HG02642 (cell line): ENCODE data around the gene FLAD1.

Experiments used
- ATAC-seq: cut with Tn5 transposase; IDR thresholded peaks from one replicate; pipeline ENCODE4 v1.9.1; 2021; ENCODE audit warnings: mild to moderate bottlenecking; ENCODE audit not compliant: unreplicated experiment, poor library complexity

FLAD1 gene

DNA sequence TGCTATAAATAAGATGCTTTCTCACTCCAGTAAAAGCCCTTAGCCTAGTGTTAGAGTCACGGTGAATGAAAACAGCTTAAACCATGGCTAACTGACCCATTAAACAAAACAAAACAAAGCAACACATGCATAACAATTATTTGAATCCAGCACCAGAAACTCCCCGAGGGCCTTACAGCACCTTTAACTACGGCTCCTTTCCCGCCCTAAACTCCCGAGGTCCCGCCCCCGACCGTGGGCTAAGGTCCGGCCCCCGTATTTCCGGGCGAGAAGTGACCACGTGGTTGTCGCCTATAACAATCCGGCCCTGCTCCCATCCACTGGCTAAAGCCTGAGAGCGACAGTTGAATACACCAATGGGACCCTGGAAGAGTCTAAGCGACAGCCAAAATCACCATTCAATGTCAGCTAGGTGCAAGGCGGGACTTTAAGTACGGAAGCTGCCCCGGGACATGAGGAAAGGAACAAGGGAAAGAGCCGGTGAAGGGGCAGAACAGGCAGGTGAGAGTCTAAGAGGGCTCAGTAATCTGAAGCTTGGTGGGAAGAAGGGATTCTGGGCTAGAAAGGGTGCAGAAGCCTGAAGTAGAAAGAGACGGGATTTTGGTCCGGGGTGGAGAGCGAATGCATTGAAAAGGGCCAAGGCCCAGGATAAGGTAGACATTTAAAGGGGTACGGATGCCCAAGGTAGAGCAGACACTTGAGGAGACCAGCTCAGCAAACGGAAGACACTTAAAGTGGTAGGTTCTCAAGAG is at the start of gene FLAD1:
Gene FLAD1 (plus strand): TSS at position 448 of the 752 bp plus-strand sequence. CDS start 351 bp downstream, outside the sequence.
- peak; percentile 99 for ATAC-seq

GRCh38 chr1:154934358-154934948 is 48.7 kb upstream of the FLAD1 start:
- no peak for ATAC-seq

GRCh38 chr1:154935749-154936554 is 47.2 kb upstream of the FLAD1 start:
- no peak for ATAC-seq

- peak; percentile 82 for ATAC-seq
These were observed 46.5 kb upstream of the FLAD1 start, which contains the start of gene PMVK for GRCh38 chr1:154936555-154937084. TSS of gene PMVK (minus strand) at chr1:154936719. CDS start at chr1:154936685, 34 bp downstream.

DNA sequence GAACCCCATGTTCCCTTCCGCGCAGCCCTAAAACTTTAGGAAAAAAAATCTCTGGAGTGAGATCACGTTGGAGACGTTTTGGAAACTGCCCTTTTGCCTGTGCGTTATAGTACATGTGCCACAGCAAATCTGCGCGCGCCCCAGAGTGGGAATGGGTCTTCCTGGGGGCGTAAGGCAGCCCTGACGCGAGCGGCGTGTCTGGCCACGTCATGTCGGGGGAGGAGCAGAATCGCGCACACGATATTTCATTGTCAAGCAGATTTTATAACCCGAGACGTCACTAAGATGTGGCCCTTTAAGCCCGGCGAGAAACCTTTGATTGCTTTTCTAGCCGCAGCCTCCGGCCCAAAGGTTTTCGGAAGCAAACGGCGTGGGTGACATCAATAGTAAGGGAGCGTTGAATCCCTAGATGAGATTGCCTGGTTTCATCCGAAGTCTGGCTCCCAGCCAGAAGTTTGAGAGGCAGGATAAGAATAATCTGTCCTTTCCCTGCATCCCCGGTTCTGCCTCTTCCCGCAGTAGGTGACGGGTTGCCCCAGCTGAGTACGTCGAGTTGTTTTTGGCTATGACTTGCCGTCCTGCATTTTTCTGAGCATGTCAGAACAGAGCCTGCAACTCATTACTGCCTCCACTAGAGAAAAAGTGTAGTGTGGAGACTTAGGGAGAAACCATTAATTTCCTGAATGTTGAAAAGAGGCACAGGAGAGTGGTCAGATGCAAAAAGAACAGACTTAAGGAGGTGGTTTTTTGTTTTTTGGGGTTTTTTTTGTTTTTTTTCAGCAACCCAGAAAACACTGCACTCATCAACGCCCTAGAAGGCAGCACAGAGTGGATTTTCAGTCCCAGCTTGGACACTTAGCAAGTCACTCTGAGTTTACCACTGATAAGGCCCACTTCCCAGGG is 45.8 kb upstream of the FLAD1 start:
- ATAC-seq = peak; percentile 63

DNA sequence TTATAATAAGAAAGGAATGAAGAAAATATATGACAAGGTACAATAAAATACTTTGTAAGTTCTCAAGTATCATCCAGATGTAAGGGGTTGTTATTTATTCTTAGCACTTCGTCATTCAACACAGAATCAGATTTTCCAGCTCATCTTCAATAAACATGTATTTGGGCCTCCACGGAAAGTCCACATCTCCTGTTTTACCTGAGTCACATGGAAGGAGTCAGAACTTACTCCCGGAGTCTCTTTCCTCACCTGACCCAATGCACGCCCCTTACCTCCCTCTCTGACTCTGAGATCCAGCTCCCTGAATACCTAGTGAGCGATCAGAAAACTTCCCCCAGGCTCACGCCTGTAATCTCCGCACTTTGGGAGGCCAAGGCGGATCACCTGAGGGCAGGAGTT is 45.2 kb upstream of the FLAD1 start:
- no peak for ATAC-seq

DNA sequence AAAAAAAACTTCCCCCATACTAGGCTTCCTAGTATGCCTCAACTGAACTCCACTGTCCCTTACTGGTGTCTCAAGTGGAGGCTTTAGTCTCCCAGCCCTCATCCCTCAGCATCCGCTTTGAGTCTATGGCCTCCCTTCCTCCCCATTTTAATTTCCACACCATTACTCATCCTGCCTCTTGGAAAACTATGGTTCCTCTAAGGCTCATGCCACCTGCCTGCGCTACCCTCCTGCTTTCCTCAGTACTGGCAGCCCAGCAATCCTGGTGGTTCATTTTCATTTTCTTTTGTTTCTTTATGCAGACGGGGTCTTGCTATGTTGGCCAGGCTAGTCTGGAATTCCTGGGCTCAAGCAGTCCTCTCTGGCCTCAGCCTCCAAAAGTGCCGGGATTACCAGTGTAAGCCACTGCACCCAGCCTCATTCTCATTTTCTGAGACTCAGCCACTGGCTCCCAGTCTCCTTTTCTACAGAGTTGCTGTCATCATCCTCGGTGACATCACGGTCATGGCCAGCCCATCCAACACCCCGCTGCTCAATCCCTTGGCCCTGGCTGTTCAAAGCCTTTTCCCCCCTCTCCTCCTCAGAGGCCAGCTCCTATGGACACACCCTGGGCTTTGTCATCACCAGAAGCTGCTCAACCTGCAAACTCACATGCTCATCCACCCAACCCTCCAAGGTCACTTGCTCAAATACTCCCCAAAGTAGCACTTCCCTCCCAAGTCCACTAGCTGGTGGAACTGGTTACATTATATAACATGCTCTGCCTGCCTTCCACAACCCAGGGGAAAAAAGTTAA is 44.3 kb upstream of the FLAD1 start:
- no peak for ATAC-seq

GRCh38 chr1:154940213-154940560 is 43.0 kb upstream of the FLAD1 start:
- no peak for ATAC-seq

DNA sequence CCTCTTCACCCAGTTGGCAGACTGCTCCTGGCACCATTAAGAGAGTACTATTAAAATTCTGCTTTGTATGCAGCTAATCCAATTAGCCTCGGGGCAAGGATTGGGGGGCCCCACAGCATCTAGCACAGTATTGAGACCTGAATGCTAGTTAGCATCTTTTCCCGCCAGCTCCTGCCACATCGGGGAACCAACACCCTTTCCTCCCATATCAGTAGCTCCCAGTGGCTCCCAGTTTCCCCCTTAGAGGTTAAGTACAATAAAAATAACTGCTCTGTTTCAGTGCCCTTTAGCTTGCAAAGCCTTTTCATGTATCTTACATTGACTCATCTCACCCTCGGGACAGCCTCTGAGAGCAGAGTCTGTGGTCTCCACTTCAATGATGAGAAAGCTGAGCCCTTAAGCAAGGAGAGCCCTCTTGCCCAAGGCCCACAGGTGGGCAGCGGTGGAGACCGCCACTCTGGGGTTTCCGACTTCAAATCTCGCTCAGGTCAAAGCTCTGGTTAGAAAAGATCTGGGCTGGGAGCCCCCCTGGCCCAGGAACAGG is 42.4 kb upstream of the FLAD1 start:
- no peak for ATAC-seq

- ATAC-seq = no peak
These were observed 41.7 kb upstream of the FLAD1 start for GRCh38 chr1:154941333-154942013.

GRCh38 chr1:154943649-154944400 is 39.3 kb upstream of the FLAD1 start:
- ATAC-seq = no peak

- no peak for ATAC-seq
These were observed 38.6 kb upstream of the FLAD1 start for GRCh38 chr1:154944401-154945159.

- no peak for ATAC-seq
These were observed 37.8 kb upstream of the FLAD1 start for GRCh38 chr1:154945160-154945961.

- ATAC-seq = no peak
These were observed 36.9 kb upstream of the FLAD1 start for GRCh38 chr1:154945962-154946850.

DNA sequence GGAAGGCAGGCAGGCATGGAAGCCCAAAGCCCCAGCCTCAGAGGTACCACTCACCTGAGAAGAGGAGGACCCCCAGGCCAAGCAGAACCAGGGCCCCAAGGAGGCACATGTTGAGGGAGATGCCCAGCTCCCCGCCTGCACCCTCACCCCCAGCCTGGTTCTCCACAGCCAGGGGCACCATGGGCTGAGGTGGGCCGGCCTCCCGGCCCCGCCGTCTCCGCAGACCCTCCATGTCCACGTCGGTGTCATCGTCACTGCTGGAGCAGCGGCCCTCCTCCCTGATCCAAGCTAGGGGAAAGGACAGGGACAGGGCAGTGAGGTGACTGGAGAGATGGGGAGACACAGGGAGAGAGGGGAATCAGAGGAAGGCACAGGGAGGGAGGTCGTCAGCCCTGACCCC is 35.1 kb upstream of the FLAD1 start:
- no peak for ATAC-seq
